HG03159 (cell line): ENCODE results near the gene GDI1.

Source experiments
- ATAC-seq: cut with Tn5 transposase; IDR thresholded peaks from one replicate; pipeline ENCODE4 v1.9.1; 2021; ENCODE audit warnings: mild to moderate bottlenecking, moderate library complexity; ENCODE audit not compliant: unreplicated experiment

Gene GDI1

DNA sequence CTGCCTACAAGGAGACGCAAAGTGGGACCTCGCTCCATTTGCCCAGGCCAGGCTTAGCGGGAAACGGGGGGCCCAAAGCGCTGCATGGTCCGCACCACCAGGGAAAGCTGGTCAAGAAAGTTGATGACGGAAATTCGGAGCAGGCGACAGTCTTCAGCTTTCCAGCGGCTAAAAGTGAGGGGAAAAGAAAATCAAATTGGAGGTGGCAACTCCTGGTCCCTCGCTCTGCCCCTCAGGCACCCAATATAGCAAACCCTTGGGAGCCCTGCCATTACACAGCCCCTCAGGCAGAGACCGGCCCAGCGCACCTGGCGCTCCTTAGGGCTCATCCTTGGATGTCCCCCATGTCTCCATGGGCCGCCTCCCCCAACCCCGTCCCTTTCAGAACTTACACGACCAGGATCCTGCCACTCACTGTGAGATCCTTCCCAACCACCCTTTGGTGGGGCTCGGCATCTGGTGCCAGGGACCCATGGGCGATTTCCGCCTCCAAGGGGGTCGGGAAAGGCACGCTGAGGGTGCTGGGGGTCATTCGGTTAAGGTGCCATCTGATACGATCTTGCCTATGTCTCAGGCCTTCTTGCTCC is 41.0 kb downstream of the GDI1 start:
- no peak for ATAC-seq

DNA sequence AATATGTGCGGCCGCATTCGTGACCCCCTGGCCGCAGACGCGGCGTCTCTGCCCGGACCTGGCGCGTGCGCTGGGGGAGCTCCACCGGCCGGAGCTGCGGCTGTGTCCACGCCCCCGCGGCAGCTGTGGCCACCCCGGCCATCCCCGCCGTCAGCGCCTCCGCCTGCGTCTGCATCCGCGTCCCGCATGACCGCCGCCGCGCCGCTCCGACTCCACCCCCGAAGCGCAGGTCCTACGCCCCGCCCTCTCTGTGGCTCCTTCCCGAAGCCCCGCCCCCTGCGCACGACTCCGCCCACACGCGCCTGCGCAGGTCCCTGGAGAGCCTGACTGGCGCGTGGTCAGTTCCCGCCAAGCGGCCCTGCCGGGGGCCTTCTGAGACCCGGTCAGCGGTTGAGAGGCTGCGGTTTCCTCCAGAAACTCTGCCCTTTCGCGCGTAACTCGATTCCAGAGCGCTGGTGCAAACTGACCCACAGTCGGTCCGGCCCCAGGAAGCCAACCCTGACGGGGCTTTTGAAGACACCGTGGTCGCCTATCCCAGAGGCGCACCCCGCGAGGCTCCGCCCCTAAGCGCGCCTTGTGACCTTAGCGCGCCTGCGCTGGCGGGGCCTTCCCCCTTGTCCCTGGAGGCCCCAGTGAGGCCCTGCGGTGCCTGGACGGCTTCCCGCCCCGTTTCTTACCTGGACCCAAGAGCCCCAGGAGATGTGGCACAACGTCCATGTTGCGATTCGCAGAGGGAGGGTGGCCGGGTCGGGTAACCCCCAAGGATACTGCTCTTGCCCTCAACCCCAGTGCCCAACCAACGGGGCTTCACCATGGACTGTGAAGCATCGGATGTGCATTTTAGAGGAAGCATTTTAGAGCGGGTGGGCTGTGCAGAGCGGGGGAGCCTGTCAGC is 42.0 kb downstream of the GDI1 start, which contains the start of gene LAGE3:
Gene LAGE3, minus strand, starts transcription at position 554 of the 895 bp plus-strand sequence. Its CDS starts 366 bp downstream, at position 188.
- peak; percentile 81 for ATAC-seq

DNA sequence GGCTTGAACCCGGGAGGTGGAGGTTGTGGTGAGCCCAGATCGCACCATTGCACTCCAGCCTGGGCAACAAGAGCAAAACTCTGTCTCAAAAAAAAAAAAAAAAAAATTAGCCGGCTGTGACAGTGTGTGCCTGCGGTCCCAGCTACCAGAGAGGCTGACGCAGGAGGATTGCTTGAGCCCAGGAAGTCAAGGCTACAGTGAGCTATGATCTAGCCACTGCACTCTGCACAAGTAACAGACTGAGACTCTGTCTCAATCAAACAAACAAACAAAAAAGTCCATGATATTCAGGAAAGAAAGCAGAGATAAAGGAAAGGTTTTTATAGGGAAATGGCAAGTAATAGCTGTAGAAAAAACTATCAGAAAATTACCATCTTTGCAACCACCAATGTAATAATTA is 44.2 kb downstream of the GDI1 start:
- ATAC-seq = no peak

DNA sequence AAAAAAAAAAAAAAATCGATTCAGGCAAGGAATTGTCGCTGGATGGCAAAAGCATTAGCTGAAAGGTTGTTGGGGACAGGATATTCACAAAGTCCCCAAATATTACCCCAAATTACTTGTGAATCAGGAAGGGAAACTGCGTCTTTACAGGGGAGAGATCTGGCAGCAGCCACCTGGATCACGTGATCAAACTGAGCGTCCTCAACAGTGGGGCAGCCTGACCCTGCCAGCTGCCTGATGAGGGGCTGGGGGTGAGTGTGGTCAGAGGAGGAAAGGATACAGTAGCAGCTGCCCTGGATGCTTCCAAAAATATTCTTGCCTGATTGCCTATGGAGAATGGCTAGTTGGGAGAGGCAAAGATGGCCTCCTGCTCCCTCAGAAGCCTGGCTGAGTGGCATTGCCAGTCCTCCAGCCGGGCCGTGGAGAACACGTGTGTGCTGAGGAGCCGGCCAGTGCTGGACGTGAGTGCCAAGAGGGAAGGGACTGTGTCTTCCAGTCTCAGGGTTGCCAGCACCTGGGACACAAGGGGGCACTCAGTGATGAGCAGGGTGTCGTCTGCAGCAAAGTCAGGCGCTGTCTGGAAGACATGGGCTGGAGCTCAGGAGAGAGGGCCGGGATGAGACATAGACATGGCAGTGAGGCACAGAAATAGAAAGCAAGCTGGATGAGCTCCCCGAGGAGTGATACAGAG is 45.1 kb downstream of the GDI1 start:
- no peak for ATAC-seq

DNA sequence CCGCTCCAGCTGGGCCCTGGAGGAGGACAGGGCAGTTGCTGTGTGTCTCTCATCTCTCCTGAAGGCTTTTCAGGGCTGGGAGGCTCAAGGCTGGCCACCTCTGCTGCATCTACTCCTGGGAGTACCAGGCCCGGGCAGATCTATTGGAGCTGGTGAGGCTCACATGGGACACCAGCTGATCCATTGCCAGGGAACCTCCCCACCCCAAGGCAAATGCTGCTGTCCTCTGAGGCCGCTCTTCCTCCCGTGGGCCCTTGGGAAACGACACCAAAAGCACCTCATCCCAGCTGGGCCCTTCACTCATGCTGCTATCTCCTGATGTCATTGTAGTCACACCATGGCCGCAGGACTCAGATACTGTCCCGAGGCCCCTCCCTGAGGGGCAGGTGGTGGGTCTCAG is 45.8 kb downstream of the GDI1 start:
- no peak for ATAC-seq

DNA sequence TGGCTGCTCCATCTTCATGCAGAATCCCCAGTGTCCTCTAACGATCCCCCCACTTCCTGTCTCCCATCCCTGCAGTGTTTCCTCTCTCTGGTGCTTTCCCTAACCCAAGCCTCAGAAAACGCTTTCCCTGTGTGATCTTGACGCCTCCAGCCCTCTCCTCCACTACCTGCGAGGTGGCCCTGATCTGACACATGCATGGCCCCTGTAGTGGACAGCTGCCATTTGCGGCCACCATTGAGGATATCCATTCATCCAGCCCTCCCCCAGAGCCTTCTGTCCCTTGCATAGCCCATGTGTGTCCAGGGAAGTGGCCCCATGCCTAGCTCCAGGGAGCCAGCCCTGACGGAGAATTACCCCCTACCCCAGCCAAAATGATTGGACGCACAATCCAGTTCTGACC is 46.4 kb downstream of the GDI1 start:
- no peak for ATAC-seq

DNA sequence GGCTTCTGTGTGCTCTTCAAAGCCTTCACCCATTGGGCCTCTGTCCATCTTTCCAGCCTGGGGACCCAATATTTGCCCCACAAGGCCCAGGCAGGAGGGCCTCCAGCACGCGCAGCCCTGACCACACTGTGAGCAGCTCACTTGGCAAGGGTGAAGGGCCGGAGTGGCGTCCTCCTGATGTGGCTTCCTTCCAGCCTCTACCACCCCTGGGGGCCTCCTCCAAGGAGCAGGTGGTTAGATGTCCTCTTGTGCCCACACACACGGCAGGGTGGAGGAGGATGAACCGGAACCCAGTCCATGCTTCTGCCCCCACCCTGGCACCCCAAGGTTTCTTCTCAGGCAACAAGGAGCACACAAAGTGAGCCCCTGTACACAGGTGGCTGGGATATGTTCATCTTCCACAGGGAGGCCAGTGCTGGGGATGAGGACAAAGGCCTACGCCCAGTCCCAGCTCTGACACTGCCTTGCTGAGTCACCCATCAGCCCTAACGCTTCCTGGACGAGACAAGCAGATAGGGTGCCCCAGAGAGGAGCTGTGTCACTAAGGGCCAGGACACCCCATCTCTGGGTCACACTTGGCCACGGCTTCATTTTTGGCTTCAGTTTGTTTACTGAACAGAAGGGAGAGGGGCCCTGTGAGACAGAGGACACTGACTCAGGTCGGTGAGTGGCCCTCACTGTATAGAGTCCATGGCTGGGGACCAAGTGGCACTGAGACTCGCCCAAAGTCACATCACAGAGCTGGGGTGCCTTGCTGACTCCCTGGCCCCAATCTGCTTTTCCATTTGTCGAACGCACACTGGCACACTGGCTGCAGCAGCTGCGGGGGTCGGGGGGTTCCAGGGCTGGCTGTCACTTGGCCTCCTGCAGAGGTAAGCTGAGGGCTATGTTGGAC is 47.5 kb downstream of the GDI1 start:
- no peak for ATAC-seq

DNA sequence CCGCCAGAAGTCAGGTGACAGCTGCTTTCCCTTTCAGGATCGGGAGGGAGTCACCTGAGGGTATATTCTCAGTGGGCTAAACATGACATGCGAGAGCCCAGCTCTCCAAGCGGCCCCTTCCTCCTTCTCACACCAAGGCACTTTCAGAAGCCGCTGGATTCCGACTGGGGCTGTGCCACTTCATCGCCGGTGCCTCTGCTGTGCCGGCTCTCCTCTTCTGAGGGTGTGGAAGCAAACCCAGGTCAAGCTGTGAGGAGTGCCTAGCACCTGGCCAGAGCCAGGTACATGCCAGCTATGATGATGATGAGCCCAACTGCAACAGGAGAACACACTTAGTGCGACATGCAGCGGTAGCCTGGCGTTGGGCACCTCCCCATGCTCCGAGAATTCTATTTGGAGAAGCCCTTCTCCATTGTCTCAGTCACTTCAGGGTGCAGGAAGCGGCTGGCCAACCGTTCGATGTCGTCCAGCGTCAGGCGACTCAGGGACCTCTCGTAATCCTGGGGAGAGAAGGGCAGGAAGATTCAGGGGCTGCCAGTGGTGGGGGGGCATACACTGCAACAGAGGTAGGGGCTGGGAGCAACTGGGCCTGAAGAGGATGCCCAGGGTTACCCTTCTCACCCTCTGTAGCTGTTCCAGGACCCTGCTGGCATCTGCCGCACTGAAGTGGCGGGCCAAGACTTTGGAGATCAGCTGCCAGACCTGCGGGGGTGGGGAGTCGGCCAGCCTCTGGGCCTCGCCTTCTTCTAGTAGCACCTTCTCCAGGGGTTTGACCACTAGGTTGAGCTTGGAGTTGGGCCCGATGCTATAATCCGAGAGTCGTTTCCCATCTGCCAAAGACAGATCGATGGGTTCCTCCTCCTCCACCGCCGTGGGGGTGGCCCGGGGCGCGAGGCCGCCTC is 48.4 kb downstream of the GDI1 start:
- ATAC-seq = no peak

DNA sequence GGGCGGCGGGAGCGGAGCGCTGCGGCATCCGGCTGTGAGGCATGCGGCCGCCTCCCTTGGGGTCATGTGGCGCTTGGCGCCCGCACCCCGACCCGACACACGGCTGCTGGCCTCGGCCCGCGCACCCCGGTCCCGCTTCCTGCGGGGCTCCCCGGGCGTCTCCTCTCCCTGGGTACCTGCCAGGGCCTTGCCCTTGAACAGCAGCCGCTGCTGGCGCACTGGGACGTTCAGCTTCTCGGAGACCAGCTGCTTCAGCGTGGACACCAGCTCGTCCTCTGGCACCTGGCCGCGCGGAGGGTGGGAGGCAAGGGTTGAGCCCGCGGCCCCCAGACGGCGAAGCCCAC is 49.1 kb downstream of the GDI1 start:
- ATAC-seq = no peak

DNA sequence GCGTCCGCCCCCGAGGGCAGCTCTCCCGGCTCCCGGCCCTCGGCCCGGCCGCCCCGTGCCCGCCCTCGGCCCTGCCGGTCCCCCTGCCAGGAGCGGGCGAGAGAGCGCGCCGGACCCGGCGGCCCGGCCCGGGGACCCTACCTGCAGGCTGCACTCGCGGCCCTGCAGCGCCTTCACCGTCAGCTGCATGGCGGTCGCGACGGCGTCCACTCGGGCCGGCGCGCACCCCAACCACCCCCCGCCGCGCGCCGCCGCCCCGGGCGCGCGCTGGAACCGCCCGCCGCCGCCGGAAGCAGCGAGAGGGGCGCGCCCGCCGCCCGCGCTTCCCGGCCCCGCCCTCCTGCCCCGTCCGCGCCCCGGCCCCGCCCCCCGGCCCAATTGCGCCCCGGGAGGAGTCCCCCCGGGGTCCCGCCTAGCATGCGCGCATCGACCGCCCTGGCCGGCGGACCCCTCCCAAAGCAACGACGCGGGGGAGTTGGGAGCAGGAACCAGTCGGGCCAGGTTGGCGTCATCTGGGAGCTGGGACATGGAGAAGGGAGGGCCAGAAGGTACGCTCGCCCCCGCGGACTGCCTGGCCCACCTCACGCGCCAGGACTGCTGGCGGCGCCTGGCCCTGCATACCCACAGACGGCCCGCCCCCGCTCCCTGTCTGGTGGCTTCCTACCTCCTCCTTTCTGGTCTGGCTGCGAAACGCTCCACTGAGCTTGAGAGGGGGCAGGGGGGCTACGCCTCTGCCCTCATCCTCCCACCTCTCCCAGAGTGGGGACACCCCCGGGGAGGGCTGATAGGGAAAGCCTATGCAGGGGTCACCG is 49.6 kb downstream of the GDI1 start, which contains the start of gene UBL4A:
Gene UBL4A, minus strand, starts transcription at position 220 of the 812 bp plus-strand sequence. Its CDS starts 31 bp downstream, at position 189.
- ATAC-seq = peak; percentile 28

DNA sequence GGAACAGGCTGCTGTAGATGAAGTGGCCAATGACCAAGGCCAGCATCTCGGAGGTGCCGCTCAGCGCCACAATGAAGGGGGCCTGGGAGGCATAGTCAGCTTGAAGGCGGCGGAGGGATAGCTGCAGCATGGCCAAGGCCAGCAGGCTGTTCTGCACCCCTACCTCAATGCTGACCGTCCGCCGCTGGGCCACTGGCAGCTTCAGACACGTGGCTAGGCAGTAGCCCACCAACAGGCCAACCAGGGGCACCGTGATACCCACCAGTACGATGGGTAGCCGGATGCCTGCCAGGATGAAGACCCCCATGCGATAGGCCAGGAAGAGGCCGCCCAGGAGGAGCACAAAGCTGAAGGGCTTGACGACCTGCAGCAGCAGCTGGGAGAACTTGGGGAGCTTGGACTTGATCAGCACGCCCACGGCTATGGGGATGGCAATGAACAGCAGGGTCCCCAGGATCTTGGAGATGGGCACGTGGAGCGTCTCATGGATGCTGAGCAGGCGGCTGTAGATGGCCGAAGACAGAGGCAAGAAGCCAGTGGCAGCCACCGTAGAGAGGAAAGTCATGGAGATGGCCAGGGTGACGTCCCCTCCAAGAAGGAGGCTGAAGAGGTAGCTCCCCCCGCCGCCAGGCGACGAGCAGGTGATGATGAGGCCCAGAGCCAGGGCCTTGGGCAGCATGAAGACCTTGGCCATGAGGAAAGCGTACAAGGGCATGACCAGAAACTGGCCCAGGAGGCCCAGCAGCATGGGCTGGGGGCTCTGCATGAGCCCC is 50.8 kb downstream of the GDI1 start:
- ATAC-seq = no peak

DNA sequence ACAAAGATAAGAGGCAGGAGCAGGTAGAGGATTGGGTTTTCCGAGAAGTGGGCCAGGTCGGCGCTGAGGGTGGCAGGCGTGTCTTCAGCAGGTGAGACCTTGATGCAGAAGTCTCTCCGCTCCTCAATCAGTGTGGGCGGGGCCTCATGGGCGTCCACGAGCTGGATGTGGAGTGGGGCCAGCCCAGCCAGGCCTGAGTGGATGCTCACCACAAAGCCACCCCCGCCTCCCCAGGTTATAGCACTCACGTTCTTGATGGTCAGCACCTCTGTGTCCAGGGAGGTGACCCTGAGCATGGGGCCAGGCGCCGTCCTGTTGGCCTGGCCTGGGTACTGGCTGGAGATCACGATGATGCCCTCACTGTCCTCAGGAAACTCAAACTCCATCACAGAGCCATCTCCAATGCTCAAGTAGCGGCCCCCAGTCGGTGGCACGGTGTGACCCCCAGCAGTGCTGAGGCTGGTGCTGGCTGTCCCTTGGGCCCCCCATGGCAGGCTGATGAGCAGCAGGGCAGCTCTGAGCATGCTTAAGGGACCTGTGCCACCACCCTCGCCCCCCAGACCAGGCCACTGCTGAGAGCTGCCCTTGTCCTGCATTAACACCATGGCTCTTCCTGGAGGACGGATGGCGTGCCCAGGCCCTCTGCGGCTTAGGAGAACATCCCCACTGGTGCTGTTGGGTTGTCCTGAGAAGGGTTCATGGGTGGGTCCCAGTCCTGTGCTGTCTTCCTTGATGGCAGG is 51.6 kb downstream of the GDI1 start:
- no peak for ATAC-seq

DNA sequence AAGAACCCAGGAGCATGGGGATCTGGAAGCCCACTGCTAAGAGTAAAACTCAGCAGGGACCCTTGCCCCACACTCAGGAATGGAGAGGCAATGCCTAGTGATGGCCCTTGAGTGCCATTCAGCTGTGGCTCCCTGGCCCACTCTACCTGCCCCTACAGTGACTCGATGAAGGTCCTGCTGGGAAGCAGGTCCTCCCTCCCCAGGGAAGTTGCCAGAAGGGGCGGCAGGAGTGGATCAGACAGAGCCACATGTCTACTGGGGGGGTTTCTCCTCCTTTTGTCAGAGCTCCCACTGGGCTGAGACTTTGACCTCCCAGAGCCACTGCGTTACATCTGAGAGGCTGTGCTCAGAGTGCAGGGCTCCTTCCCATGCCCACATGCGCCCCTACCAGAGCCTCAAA is 52.2 kb downstream of the GDI1 start:
- no peak for ATAC-seq

DNA sequence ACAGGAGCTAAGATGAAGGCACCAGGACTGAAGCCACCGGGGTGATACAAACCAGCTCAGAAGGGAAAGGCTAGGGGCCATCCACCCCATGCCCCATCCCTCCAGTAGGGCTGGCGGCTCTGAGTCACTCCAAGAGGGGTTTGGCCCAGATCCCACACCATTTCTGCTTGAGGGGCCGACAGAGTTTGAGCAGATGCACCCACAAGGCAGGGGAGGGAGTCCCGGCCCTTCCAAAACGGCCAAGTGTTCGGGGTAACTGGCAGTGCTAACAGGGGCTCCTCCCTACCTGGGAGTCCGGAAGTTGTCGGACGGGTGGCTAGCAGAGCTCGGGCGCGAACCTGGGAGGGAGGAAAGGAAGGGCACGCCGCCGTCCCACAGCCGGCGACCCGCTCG is 53.1 kb downstream of the GDI1 start:
- ATAC-seq = no peak

DNA sequence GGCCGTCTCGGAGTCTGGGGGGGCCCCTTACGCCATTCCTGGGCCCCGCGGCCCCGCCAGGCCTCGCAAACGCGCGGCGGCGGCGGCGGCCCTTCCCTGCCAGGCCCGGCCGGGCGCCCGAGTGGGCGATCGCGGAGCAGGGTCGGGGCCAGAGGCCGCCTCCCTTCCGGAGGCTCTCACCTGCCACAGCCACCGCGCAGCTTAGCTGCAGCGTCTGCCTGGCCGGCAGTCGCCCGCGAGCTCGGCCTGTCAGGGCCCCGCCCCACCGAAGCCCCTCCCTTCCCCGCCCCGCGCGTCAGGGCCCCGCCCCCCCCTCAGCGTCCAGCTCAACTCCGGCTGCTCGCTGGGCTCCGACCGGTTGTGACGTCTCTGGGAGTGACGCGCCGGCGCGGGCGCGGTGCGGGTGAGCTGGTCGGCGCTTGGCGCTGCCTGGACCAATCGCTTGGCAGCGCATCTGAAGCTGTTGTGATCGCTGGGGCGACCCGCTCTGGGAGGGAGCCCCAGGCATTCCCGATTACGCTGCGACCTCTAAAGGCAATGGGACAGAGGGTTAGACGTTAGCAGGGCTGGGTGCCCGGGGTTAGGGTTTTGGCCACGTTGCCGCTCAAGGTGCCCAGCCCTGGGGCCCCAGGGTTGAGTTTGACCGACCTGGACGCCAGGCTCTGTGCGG is 53.6 kb downstream of the GDI1 start, which contains the start of gene SLC10A3:
Gene SLC10A3, minus strand, starts transcription at position 216 of the 670 bp plus-strand sequence. CDS start 1,689 bp downstream, outside the sequence.
- ATAC-seq = peak; percentile 78
